Skeletal muscle tissue (tissue), 4 donors: ENCODE measurements around the gene HPCA. TPM values are rescaled to one million over a fixed set of nuclear protein-coding genes. Genes with fewer than 3 reads are reported as not detected.
"Not testable (repeated sequence)": the region's sequence is repeated elsewhere in the genome, so short reads cannot be mapped to it uniquely, and the experiment has no call there.

ENCODE experiments used
- H3K27ac ChIP-seq: one replicate; pipeline ENCODE4 v1.7.0; 2013; ENCODE audit warnings: mild to moderate bottlenecking, low read depth, low read length, inconsistent platforms
- H3K27me3 ChIP-seq, 3 donors: one replicate each; pipeline ENCODE4 v1.7.0; 2013; ENCODE audit warnings: low read length in 3 of 3; ENCODE audit not compliant: control insufficient read depth in 3 of 3, insufficient read depth in 3 of 3
- H3K36me3 ChIP-seq, 3 donors: one replicate each; pipeline ENCODE4 v1.7.0; 2013; ENCODE audit warnings: low read length in 3 of 3; ENCODE audit not compliant: control insufficient read depth in 3 of 3, insufficient read depth in 3 of 3
- H3K4me1 ChIP-seq, 3 donors: one replicate each; pipeline ENCODE4 v1.7.0; 2013; ENCODE audit warnings: low read length in 3 of 3, mild to moderate bottlenecking in 3 of 3; ENCODE audit not compliant: control insufficient read depth in 3 of 3, insufficient read depth in 3 of 3
- H3K4me3 ChIP-seq, 3 donors: one replicate each; pipeline ENCODE4 v1.7.0; 2013; ENCODE audit warnings: low read length in 3 of 3
- H3K9ac ChIP-seq, 3 donors: one replicate each; pipeline ENCODE4 v1.7.0; 2013; ENCODE audit warnings: low read length in 3 of 3, mild to moderate bottlenecking in 3 of 3, moderate library complexity in 2 of 3, low read depth in 1 of 3
- H3K9me3 ChIP-seq, 3 donors: one replicate each; pipeline ENCODE4 v1.7.0; 2013; ENCODE audit warnings: low read length in 3 of 3; ENCODE audit not compliant: control insufficient read depth in 3 of 3
- total RNA-seq: library from RNA; depleted of rRNA; stranded (reverse); fragments of >200 nt; gene quantifications from one replicate; pipeline ENCODE4 v1.2.3, GENCODE V29; 2014
- donor health status: Osteomylitis.

The HPCA gene
- total RNA-seq, 1 donor from 2014 or later, result not detected

GRCh38 chr1:32900956-32901822 is 14.9 kb downstream of the HPCA start, which contains the start of gene TMEM54:
Gene TMEM54 (minus strand): TSS chr1:32901389. CDS start chr1:32901238, 151 bp downstream.
- Histone ChIP-seq H3K27ac (no peak within 1 kb of the TSS), H3K4me1 (peaks cover 9 to 11% (median 10%) of the 10 kb centered on the region in 3 donors), H3K9ac (peak within 1 kb of the TSS; percentile 56 to 68 (median 65)), H3K27me3 (peaks cover 0 to 19% (median 17%) of the 10 kb centered on the region in 3 donors), H3K4me3 (peak within 1 kb of the TSS; percentile 65 to 76 (median 66)), H3K36me3 (no peaks in the 10 kb centered on the region), H3K9me3 (no peaks in the 10 kb centered on the region)

- peak overlapping the region; percentile 65 to 76 (median 66) for H3K4me3 ChIP-seq
- peaks cover 9 to 11% (median 10%) of the 10 kb centered on the region in 3 donors for H3K4me1 ChIP-seq
- H3K27ac ChIP-seq, result no peak overlapping the region
- H3K9ac ChIP-seq, result peak overlapping the region; percentile 56 to 65 (median 62)
- no peaks in the 10 kb centered on the region for H3K9me3 ChIP-seq
- no peaks in the 10 kb centered on the region for H3K36me3 ChIP-seq
- peaks cover 0 to 18% (median 17%) of the 10 kb centered on the region in 3 donors for H3K27me3 ChIP-seq
These were observed 15.7 kb downstream of the HPCA start for GRCh38 chr1:32901823-32902534.

- H3K27ac ChIP-seq, result no peak overlapping the region
- peaks cover 0 to 17% (median 16%) of the 10 kb centered on the region in 3 donors for H3K27me3 ChIP-seq
- no peaks in the 10 kb centered on the region for H3K36me3 ChIP-seq
- no peak overlapping the region for H3K9ac ChIP-seq
- H3K4me3 ChIP-seq, result no peak overlapping the region
- H3K9me3 ChIP-seq, result no peaks in the 10 kb centered on the region
- H3K4me1 ChIP-seq, result peaks cover 9 to 11% (median 10%) of the 10 kb centered on the region in 3 donors
These were observed 16.2 kb downstream of the HPCA start for GRCh38 chr1:32902535-32902920.

GRCh38 chr1:32903991-32904785 is 17.9 kb downstream of the HPCA start:
- Histone ChIP-seq H3K4me3 (no peak overlapping the region), H3K4me1 (peaks cover 9 to 11% (median 10%) of the 10 kb centered on the region in 3 donors), H3K9me3 (no peaks in the 10 kb centered on the region), H3K27me3 (peaks cover 3 to 17% (median 16%) of the 10 kb centered on the region in 3 donors), H3K36me3 (no peaks in the 10 kb centered on the region), H3K9ac (no peak overlapping the region), H3K27ac (no peak overlapping the region)

- H3K36me3 ChIP-seq, result no peaks in the 10 kb centered on the region
- H3K9me3 ChIP-seq, result no peaks in the 10 kb centered on the region
- H3K4me3 ChIP-seq, result no peak overlapping the region
- no peak overlapping the region for H3K9ac ChIP-seq
- H3K4me1 ChIP-seq, result peaks cover 9 to 11% (median 10%) of the 10 kb centered on the region in 3 donors
- no peak overlapping the region for H3K27ac ChIP-seq
- H3K27me3 ChIP-seq, result peaks cover 3 to 17% (median 12%) of the 10 kb centered on the region in 3 donors
These were observed 18.5 kb downstream of the HPCA start for GRCh38 chr1:32904797-32905196.

- not testable (repeated sequence) for H3K9me3 ChIP-seq, H3K27ac ChIP-seq, H3K36me3 ChIP-seq, H3K4me1 ChIP-seq, H3K4me3 ChIP-seq, H3K9ac ChIP-seq
- H3K27me3 ChIP-seq, result peaks cover 3 to 16% (median 7%) of the 10 kb centered on the region in 3 donors
These were observed 19.3 kb downstream of the HPCA start for GRCh38 chr1:32905588-32905987.

- peaks cover 3 to 12% (median 5%) of the 10 kb centered on the region in 3 donors for H3K27me3 ChIP-seq
- H3K4me3 ChIP-seq, result no peak overlapping the region
- H3K9me3 ChIP-seq, result no peaks in the 10 kb centered on the region
- no peaks in the 10 kb centered on the region for H3K36me3 ChIP-seq
- no peak overlapping the region for H3K27ac ChIP-seq
- H3K4me1 ChIP-seq, result peaks cover under 1 to 2% (median 1%) of the 10 kb centered on the region in 3 donors
- no peak overlapping the region for H3K9ac ChIP-seq
These were observed 20.4 kb downstream of the HPCA start for GRCh38 chr1:32906654-32907053.

GRCh38 chr1:32907435-32907834 is 21.1 kb downstream of the HPCA start:
- Histone ChIP-seq H3K4me1 (no peaks in the 10 kb centered on the region), H3K27me3 (peaks cover 2 to 7% (median 3%) of the 10 kb centered on the region in 3 donors), H3K36me3 (no peaks in the 10 kb centered on the region), H3K9ac (no peak overlapping the region), H3K27ac (no peak overlapping the region), H3K9me3 (no peaks in the 10 kb centered on the region), H3K4me3 (no peak overlapping the region)

GRCh38 chr1:32910319-32910718 is 24.0 kb downstream of the HPCA start:
- Histone ChIP-seq H3K4me1 (no peaks in the 10 kb centered on the region), H3K4me3 (no peak overlapping the region)

More at GRCh38 chr1:32910319-32910718, 24.0 kb downstream of the HPCA start:
- peaks cover 0 to 3% (median 0%) of the 10 kb centered on the region in 3 donors for H3K9me3 ChIP-seq
- no peak overlapping the region for H3K27ac ChIP-seq
- H3K27me3 ChIP-seq, result peaks cover 0 to 3% (median 3%) of the 10 kb centered on the region in 3 donors
- no peak overlapping the region for H3K9ac ChIP-seq
- H3K36me3 ChIP-seq, result no peaks in the 10 kb centered on the region
